ENCODE measurements around the gene IL12RB2.

The IL12RB2 gene

GRCh38 chr1:67313934-67314671, 6.4 kb downstream of the IL12RB2 start:
- no peak for DNase-seq (ENCODE audit: low read depth in 2 of 2)

GRCh38 chr1:67314696-67315095, 7.0 kb downstream of the IL12RB2 start:
- DNase-seq (ENCODE audit: low read depth in 2 of 2): no peak

- no peak for DNase-seq (ENCODE audit: low read depth in 2 of 2)
Observed at GRCh38 chr1:67316180-67316902, 8.7 kb downstream of the IL12RB2 start.

GRCh38 chr1:67316918-67317317, 9.2 kb downstream of the IL12RB2 start:
- DNase-seq (ENCODE audit: low read depth in 2 of 2): no peak

GRCh38 chr1:67317803-67318202, 10.1 kb downstream of the IL12RB2 start:
- DNase-seq (ENCODE audit: low read depth in 2 of 2): no peak

GRCh38 chr1:67322442-67322841, 14.8 kb downstream of the IL12RB2 start:
- DNase-seq (ENCODE audit: low read depth in 2 of 2): no peak

- DNase-seq (ENCODE audit: low read depth in 2 of 2): no peak
Observed at GRCh38 chr1:67323087-67323486, 15.4 kb downstream of the IL12RB2 start.

- no peak for DNase-seq (ENCODE audit: low read depth in 2 of 2)
Observed at GRCh38 chr1:67324068-67324467, 16.4 kb downstream of the IL12RB2 start.

- no peak for DNase-seq (ENCODE audit: low read depth in 2 of 2)
Observed at GRCh38 chr1:67327864-67328466, 20.3 kb downstream of the IL12RB2 start.

- no peak for DNase-seq (ENCODE audit: low read depth in 2 of 2)
Observed at GRCh38 chr1:67332653-67333529, 25.2 kb downstream of the IL12RB2 start.

- no peak for DNase-seq (ENCODE audit: low read depth in 2 of 2)
Observed at GRCh38 chr1:67333603-67334002, 25.9 kb downstream of the IL12RB2 start.

GRCh38 chr1:67335411-67335810, 27.7 kb downstream of the IL12RB2 start:
- no peak for DNase-seq (ENCODE audit: low read depth in 2 of 2)

- no peak for DNase-seq (ENCODE audit: low read depth in 2 of 2)
Observed at GRCh38 chr1:67336157-67336556, 28.5 kb downstream of the IL12RB2 start.

- no peak for DNase-seq (ENCODE audit: low read depth in 2 of 2)
Observed at GRCh38 chr1:67336783-67337182, 29.1 kb downstream of the IL12RB2 start.

GRCh38 chr1:67338642-67339041, 31.0 kb downstream of the IL12RB2 start:
- DNase-seq (ENCODE audit: low read depth in 2 of 2): no peak

- DNase-seq (ENCODE audit: low read depth in 2 of 2): no peak
Observed at GRCh38 chr1:67339623-67340343, 32.1 kb downstream of the IL12RB2 start.

- DNase-seq (ENCODE audit: low read depth in 2 of 2): no peak
Observed at GRCh38 chr1:67342076-67342890, 34.6 kb downstream of the IL12RB2 start.

GRCh38 chr1:67345556-67345955, 37.9 kb downstream of the IL12RB2 start:
- DNase-seq (ENCODE audit: low read depth in 2 of 2): no peak

- DNase-seq (ENCODE audit: low read depth in 2 of 2): no peak
Observed at GRCh38 chr1:67346982-67347381, 39.3 kb downstream of the IL12RB2 start.

- no peak for DNase-seq (ENCODE audit: low read depth in 2 of 2)
Observed at GRCh38 chr1:67347688-67348472, 40.2 kb downstream of the IL12RB2 start.

Measured in stimulated activated CD8-positive, alpha-beta memory T cell treated with anti-CD3 and anti-CD28 coated beads, Interleukin-2, amount 100 ng/mL, for 1 hour (primary cell).